K562 (cell line): ENCODE measurements around the gene CEP41. TPM values are rescaled to one million over a fixed set of nuclear protein-coding genes. Genes with fewer than 3 reads are reported as not detected.

Experiments used
- ATAC-seq: fragments of 200-7000 bp; cut with Tn5 transposase; 3 replicates; pipeline ENCODE4 v1.9.1; 2020; ENCODE audit warnings: moderate library complexity
- BruUV-seq: library from RNA; stranded (reverse); fragments of 400-500 nt; replicated peaks from 2 replicates; lab custom pipeline; 2021; lab: Mats Ljungman, UMichigan
- CTCF ChIA-PET: fragments of 300-600 bp; formaldehyde crosslinking; extraction: SDS; loops from one replicate; lab custom pipeline; 2021; ENCODE audit warnings: low intra/inter-chr PET ratio; lab: Yijun Ruan, JAX
- POLR2A ChIA-PET: fragments of 300-600, 350-650 bp; sonication (Branson Sonifier 250); formaldehyde crosslinking; extraction: SDS; loops from one replicate; lab custom pipeline; 2021; ENCODE audit warnings: antibody characterized with exemption, inconsistent platforms; lab: Yijun Ruan, JAX
- DNase-seq, 4 experiments: peaks; one replicate each; pipeline versions ENCODE4 v3.0.0 to v3.0.0-alpha.2; 2011 to 2018; ENCODE audit warnings: low spot score in 3 of 4, mixed read lengths in 3 of 4; ENCODE audit errors: extremely low read depth in 1 of 4
- FAIRE-seq: peaks from 2 replicates; lab custom pipeline; 2011; peaks lifted over from hg19 to GRCh38; lab: Jason Lieb, UNC
- H2AFZ ChIP-seq: 2 replicates; pipeline ENCODE4 v1.6.0; 2011; ENCODE audit warnings: low read depth, low read length, control low read depth, inconsistent platforms
- H3K27ac ChIP-seq: fragments of 200-600 bp; 3 replicates; pipeline ENCODE4 v1.8.0; 2011; ENCODE audit warnings: low read depth, mild to moderate bottlenecking, control low read depth, inconsistent platforms, low read length, moderate library complexity, mixed read lengths; ENCODE audit errors: extremely low read depth
- H3K27me3 ChIP-seq, 2 experiments: fragments of 300-600 bp in 1 of 2; 2 replicates in 1 of 2; 3 replicates in 1 of 2; pipeline versions ENCODE4 v1.6.0 to v1.8.0; 2011; ENCODE audit warnings: inconsistent platforms in 2 of 2, low read length in 2 of 2, mild to moderate bottlenecking in 1 of 2, mixed read lengths in 1 of 2, moderate library complexity in 1 of 2; ENCODE audit not compliant: control insufficient read depth in 2 of 2, insufficient read depth in 2 of 2
- H3K36me3 ChIP-seq: fragments of 300-600 bp; 3 replicates; pipeline ENCODE4 v1.8.0; 2011; ENCODE audit warnings: mild to moderate bottlenecking, low read length, inconsistent platforms; ENCODE audit not compliant: control insufficient read depth, insufficient read depth
- H3K4me1 ChIP-seq, 2 experiments: fragments of 200-600 bp in 1 of 2; replicated peaks in 1 of 2; 2 replicates in 1 of 2; 3 replicates in 1 of 2; pipeline versions ENCODE4 v1.5.1 to v1.8.0; 2011; ENCODE audit warnings: inconsistent platforms in 2 of 2, low read length in 2 of 2, mild to moderate bottlenecking in 1 of 2, mixed read lengths in 1 of 2, moderate library complexity in 1 of 2; ENCODE audit not compliant: control insufficient read depth in 2 of 2, insufficient read depth in 2 of 2
- H3K4me2 ChIP-seq: 2 replicates; pipeline ENCODE4 v1.6.1; 2011; ENCODE audit warnings: low read length, control low read depth, inconsistent platforms, mixed read lengths; ENCODE audit not compliant: insufficient read depth
- H3K4me3 ChIP-seq: fragments of 200-600 bp; sonication (generic), shearing (Covaris generic); 2 replicates; pipeline ENCODE4 v1.5.1; 2016; ENCODE audit warnings: control low read depth, inconsistent platforms
- H3K79me2 ChIP-seq: fragments of 200-600 bp; 3 replicates; pipeline ENCODE4 v1.8.0; 2011; ENCODE audit warnings: low read length, inconsistent platforms; ENCODE audit not compliant: control insufficient read depth, insufficient read depth
- H3K9ac ChIP-seq, 2 experiments: 2 replicates each; pipeline versions ENCODE4 v1.6.0 to v1.6.1; 2011; ENCODE audit warnings: low read depth in 2 of 2, low read length in 2 of 2, control low read depth in 1 of 2, inconsistent platforms in 1 of 2, mild to moderate bottlenecking in 1 of 2, mixed read lengths in 1 of 2; ENCODE audit not compliant: insufficient read depth in 1 of 2
- H3K9me1 ChIP-seq: one replicate; pipeline ENCODE4 v1.6.0; 2011; ENCODE audit warnings: inconsistent platforms, mild to moderate bottlenecking, low read length, moderate library complexity; ENCODE audit not compliant: control insufficient read depth, insufficient read depth
- H3K9me3 ChIP-seq: replicated peaks from 2 replicates; pipeline ENCODE4 v1.5.1; 2011; ENCODE audit warnings: low read depth, low read length, inconsistent platforms; ENCODE audit not compliant: control insufficient read depth, insufficient read depth
- H4K20me1 ChIP-seq: replicated peaks from 2 replicates; pipeline ENCODE4 v1.6.1; 2011; ENCODE audit warnings: low read length, inconsistent platforms, mixed read lengths; ENCODE audit not compliant: control insufficient read depth, insufficient read depth
- EZH2 ChIP-seq: IDR thresholded peaks from 2 replicates; pipeline ENCODE4 v1.6.1; 2012; ENCODE audit warnings: low read depth, mild to moderate bottlenecking, inconsistent platforms, low read length, borderline replicate concordance
- WGBS: fragments of 100-300 bp; shearing (Covaris generic); methylation state at CpG from one replicate; pipeline ENCODE4 v1.1.6; 2016; ENCODE audit warnings: low coverage, mixed read lengths; ENCODE audit not compliant: insufficient coverage; ENCODE audit errors: missing lambda C conversion rate; 5-methylcytosine and 5-hydroxymethylcytosine counted together
- in situ Hi-C: fragments of 300-500 bp; cut with MboI; formaldehyde crosslinking; loops from 4 replicates; pipeline ENCODE4 v1.15.0; 2018; ENCODE audit warnings: inconsistent platforms, mixed read lengths
- intact Hi-C: fragments of 100-400 bp; cut with micrococcal nuclease; formaldehyde crosslinking; loops from 2 replicates; pipeline ENCODE4 v1.14.2; 2022
- polyA plus RNA-seq, 8 experiments: library from polyadenylated mRNA; depleted of rRNA in 4 of 8; stranded (reverse) in 5 of 8; unstranded in 3 of 8; fragments of >200 nt; fragmentation: Nextera tagmentation in 2 of 8; fragmentation: Illumina TruSeq in 1 of 8; extraction: Ambion mirVana in 2 of 8; extraction: Trizol in 1 of 8; gene quantifications; 2 replicates each; pipeline versions ENCODE4 v1.2.1 to v1.2.3, GENCODE V29; 2011 to 2014; ENCODE audit warnings: inconsistent platforms in 1 of 8, missing spikeins in 1 of 8
- total RNA-seq, 7 experiments: library from RNA; depleted of rRNA in 6 of 7; stranded (reverse); fragments of >200 nt in 6 of 7; fragmentation: Illumina TruSeq in 2 of 7; extraction: Trizol in 2 of 7; gene quantifications; 2 replicates each; pipeline versions ENCODE4 v1.2.1 to v1.2.3, GENCODE V29; 2011 to 2021; ENCODE audit warnings: low replicate concordance in 1 of 7
- TF ChIP-seq, protein P1 (sequence below): IDR thresholded peaks from 3 replicates; pipeline ENCODE4 v1.6.1; 2011; ENCODE audit warnings: borderline replicate concordance, mild to moderate bottlenecking, moderate library complexity; ENCODE audit not compliant: insufficient read length; ENCODE audit errors: extremely low read depth

The CEP41 gene
- total and polyA plus RNA-seq, 9 of the 15 experiments (the other 6 are each of a cell fraction or from before 2014, with no cell fraction given), result 1.5 to 15.5 (median 6.4) TPM

DNA sequence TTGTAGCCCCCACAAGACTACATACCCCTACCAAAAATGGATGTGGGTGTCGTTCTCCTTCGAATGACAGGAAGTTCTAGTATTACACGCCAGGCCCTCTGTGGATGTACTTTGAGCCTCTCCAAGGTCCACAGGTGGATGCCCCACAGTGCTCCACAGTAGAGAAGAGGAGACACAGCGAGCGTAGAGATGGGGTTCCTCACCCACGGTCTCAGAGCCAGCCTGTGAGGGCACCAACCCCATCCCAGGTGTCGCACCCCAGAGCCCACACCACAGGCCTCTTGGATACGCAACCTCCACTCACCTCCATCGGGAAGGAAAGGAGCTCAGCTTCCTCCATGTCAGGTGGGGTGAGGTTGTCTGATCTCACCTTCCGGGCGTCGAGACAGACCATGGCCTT is 93.9 kb downstream of the CEP41 start:
- no TSS peak for BruUV-seq
- CTCF ChIA-PET, result no interaction called here

More for the DNA sequence above, 93.9 kb downstream of the CEP41 start:
- 4% methylated on average over 12 of the region's 12 CpGs for WGBS
- TF ChIP-seq, protein P1, sequence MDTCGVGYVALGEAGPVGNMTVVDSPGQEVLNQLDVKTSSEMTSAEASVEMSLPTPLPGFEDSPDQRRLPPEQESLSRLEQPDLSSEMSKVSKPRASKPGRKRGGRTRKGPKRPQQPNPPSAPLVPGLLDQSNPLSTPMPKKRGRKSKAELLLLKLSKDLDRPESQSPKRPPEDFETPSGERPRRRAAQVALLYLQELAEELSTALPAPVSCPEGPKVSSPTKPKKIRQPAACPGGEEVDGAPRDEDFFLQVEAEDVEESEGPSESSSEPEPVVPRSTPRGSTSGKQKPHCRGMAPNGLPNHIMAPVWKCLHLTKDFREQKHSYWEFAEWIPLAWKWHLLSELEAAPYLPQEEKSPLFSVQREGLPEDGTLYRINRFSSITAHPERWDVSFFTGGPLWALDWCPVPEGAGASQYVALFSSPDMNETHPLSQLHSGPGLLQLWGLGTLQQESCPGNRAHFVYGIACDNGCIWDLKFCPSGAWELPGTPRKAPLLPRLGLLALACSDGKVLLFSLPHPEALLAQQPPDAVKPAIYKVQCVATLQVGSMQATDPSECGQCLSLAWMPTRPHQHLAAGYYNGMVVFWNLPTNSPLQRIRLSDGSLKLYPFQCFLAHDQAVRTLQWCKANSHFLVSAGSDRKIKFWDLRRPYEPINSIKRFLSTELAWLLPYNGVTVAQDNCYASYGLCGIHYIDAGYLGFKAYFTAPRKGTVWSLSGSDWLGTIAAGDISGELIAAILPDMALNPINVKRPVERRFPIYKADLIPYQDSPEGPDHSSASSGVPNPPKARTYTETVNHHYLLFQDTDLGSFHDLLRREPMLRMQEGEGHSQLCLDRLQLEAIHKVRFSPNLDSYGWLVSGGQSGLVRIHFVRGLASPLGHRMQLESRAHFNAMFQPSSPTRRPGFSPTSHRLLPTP, result no peak
- TF ChIP-seq EZH2, result peak; percentile 61; the same call in 1 of the 2 replicates
- FAIRE-seq (no peak), DNase-seq (no peak), ATAC-seq (no peak)
- Histone ChIP-seq H3K4me1 (0 out of 5 replicates have a peak, but pooled peaks cover 0 to 3% of the 10 kb centered on the region in 2 experiments), H3K9ac (no peak overlapping the region), H3K9me1 (no peaks in the 10 kb centered on the region), H4K20me1 (no peaks in the 10 kb centered on the region), H3K4me3 (no peak overlapping the region), H3K79me2 (no peaks in the 10 kb centered on the region), H3K4me2 (no peak overlapping the region), H3K36me3 (no peaks in the 10 kb centered on the region), H3K9me3 (no peaks in the 10 kb centered on the region), H3K27ac (no peak overlapping the region), H2AFZ (no peak overlapping the region), H3K27me3 (peaks cover 43 to 58% of the 10 kb centered on the region in 2 experiments)
- in situ Hi-C loops (no loop called here), intact Hi-C loops (no loop called here)
- POLR2A ChIA-PET, result interaction anchor here (1.3 kb wide), 1 partner anchor 12 kb away, joined by 3 read pairs; no protein-coding TSS in a partner anchor
